CD4-positive, alpha-beta memory T cell (primary cell): ENCODE measurements around the gene PNLIP. TPM values are rescaled to one million over a fixed set of nuclear protein-coding genes. Genes with fewer than 3 reads are reported as not detected.

Source experiments
- CTCF ChIA-PET: fragments of 350-600 bp; sonication (Branson Sonifier 250); formaldehyde crosslinking; loops from one replicate; lab custom pipeline; 2021; ENCODE audit warnings: inconsistent platforms; ENCODE audit not compliant: partially characterized antibody; lab: Charles Lee
- POLR2A ChIA-PET: fragments of 350-600 bp; sonication (Branson Sonifier 250); formaldehyde crosslinking; loops from one replicate; lab custom pipeline; 2021; ENCODE audit not compliant: partially characterized antibody; lab: Charles Lee
- DNase-seq, 5 donors: peaks; one replicate each; pipeline versions ENCODE4 v3.0.0 to v3.0.0-alpha.2; 2020 to 2022; ENCODE audit warnings: mixed read lengths in 1 of 5
- H3K27ac ChIP-seq: one replicate; pipeline ENCODE4 v1.7.0; 2013; ENCODE audit warnings: low read depth, low read length
- H3K27me3 ChIP-seq: 2 replicates; pipeline ENCODE4 v1.7.0; 2013; ENCODE audit warnings: mild to moderate bottlenecking, low read length, moderate library complexity; ENCODE audit not compliant: insufficient read depth
- H3K36me3 ChIP-seq: 2 replicates; pipeline ENCODE4 v1.7.0; 2013; ENCODE audit warnings: mild to moderate bottlenecking, low read length, moderate library complexity; ENCODE audit not compliant: insufficient read depth
- H3K4me1 ChIP-seq: 2 replicates; pipeline ENCODE4 v1.7.0; 2013; ENCODE audit warnings: mild to moderate bottlenecking, low read length, moderate library complexity; ENCODE audit not compliant: insufficient read depth
- H3K4me3 ChIP-seq, 2 donors: one replicate each; pipeline ENCODE4 v1.7.0; 2013; ENCODE audit warnings: low read length in 2 of 2, mild to moderate bottlenecking in 1 of 2
- H3K9me3 ChIP-seq, 2 donors: one replicate each; pipeline ENCODE4 v1.7.0; 2013; ENCODE audit warnings: low read length in 2 of 2, control low read depth in 1 of 2; ENCODE audit not compliant: control insufficient read depth in 1 of 2
- H3K27ac Mint-ChIP-seq, 7 donors: one replicate each; pipeline ENCODE4 v1.8.0; 2020 to 2021; ENCODE audit warnings: mixed read lengths in 7 of 7, mild to moderate bottlenecking in 6 of 7, inconsistent platforms in 3 of 7, moderate library complexity in 3 of 7
- H3K27me3 Mint-ChIP-seq, 2 donors: one replicate each; pipeline ENCODE4 v1.8.0; 2020 to 2021; ENCODE audit warnings: mixed read lengths in 2 of 2
- H3K36me3 Mint-ChIP-seq, 2 donors: one replicate each; pipeline ENCODE4 v1.8.0; 2020 to 2021; ENCODE audit warnings: mixed read lengths in 2 of 2, inconsistent platforms in 1 of 2, mild to moderate bottlenecking in 1 of 2
- H3K4me1 Mint-ChIP-seq, 4 donors: one replicate each; pipeline ENCODE4 v1.8.0; 2020 to 2021; ENCODE audit warnings: mixed read lengths in 4 of 4, mild to moderate bottlenecking in 1 of 4
- H3K4me3 Mint-ChIP-seq, 8 donors: one replicate each; pipeline ENCODE4 v1.8.0; 2020 to 2021; ENCODE audit warnings: mixed read lengths in 8 of 8, mild to moderate bottlenecking in 7 of 8, moderate library complexity in 6 of 8, inconsistent platforms in 3 of 8
- H3K9me3 Mint-ChIP-seq, 8 donors: one replicate each; pipeline ENCODE4 v1.8.0; 2020 to 2021; ENCODE audit warnings: mixed read lengths in 8 of 8, mild to moderate bottlenecking in 5 of 8, inconsistent platforms in 3 of 8, moderate library complexity in 1 of 8
- intact Hi-C: fragments of 100-400 bp; cut with micrococcal nuclease; formaldehyde crosslinking; loops from one replicate; pipeline ENCODE4 v1.15.1; 2023
- polyA plus RNA-seq, 2 donors: library from polyadenylated mRNA; unstranded; fragments of 300-500 nt; fragmentation: Illumina TruSeq; gene quantifications; one replicate each; pipeline ENCODE4 v1.2.3, GENCODE V29; 2021
- total RNA-seq, 2 experiments: library from RNA; stranded (reverse); gene quantifications; one replicate each; pipeline ENCODE4 v1.2.3, GENCODE V29; 2021

Gene PNLIP
- total and polyA plus RNA-seq, 4 experiments from 2014 or later = not detected

DNA sequence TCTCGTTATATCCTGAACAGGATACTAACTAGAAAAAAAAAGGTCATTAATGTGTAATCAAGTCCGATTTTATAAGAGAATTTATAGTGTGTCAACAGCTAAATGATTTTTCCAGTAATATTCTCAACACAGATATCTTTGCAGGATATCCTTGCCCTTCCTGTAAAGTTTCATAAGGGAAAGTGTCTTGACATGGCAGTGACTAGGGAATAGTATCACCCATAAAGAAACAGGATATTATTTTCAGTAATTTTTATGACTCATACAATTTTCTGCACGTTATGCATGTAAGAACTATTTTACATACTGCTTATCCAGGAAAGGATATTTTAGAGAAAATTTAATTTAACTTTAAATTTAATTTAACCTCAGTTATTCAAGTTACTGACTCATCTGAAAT is 19.5 kb upstream of the PNLIP start:
- H3K27me3 Mint-ChIP-seq = peaks cover 1 to 7% of the 10 kb centered on the region in 2 donors
- no peak overlapping the region for H3K4me3 Mint-ChIP-seq
- intact Hi-C loops = no loop called here
- Histone ChIP-seq H3K4me1 (no peaks in the 10 kb centered on the region), H3K27ac (no peak overlapping the region), H3K9me3 (no peaks in the 10 kb centered on the region), H3K4me3 (no peak overlapping the region), H3K36me3 (no peaks in the 10 kb centered on the region), H3K27me3 (no peaks in the 10 kb centered on the region)
- POLR2A ChIA-PET = no interaction called here
- no peaks in the 10 kb centered on the region for H3K4me1 Mint-ChIP-seq
- DNase-seq = no peak
- no peaks in the 10 kb centered on the region for H3K36me3 Mint-ChIP-seq
- peaks cover 0 to 6% (median 0%) of the 10 kb centered on the region in 8 donors for H3K9me3 Mint-ChIP-seq
- H3K27ac Mint-ChIP-seq = no peak overlapping the region
- CTCF ChIA-PET = no interaction called here

DNA sequence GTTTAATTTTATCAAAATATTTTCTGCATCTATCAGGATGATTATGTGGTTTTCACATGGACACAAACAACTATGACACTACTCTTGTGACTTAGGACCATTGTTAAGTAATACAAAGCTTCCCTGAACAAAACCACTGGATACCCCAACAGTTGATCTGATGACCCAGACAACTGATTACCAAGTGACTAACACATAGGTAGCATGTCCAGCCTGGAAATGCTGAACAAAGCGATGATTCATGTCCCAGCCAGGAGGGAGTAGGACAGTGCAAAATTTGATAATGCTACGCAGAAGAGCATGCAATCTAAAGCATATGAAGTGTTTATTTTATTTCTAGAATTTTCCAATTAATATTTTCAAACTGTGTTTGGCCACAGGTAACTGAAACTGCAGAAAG is 8.9 kb upstream of the PNLIP start:
- Mint-ChIP-seq H3K4me3 (no peak overlapping the region), H3K4me1 (no peaks in the 10 kb centered on the region)

DNA sequence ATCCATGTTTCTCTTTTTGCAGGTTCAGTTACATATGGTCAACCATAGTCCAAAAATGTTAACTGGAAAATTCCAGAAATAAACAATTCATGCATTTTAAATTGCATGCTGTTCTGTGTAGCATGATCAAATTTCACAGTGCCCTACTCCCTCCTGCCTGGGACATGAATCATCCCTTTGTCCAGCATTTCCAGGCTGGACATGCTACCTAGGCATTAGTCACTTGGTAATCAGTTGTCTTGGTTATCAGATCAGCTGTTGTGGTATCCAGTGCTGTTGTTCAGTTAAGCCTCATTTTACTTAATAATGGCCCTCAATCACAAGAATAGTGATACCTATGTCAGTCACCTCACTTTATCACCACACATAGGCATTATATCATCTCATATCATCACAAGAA is 7.3 kb upstream of the PNLIP start:
- intact Hi-C loops = no loop called here
- Mint-ChIP-seq H3K36me3 (no peaks in the 10 kb centered on the region), H3K27ac (no peak overlapping the region), H3K4me1 (no peaks in the 10 kb centered on the region), H3K9me3 (peaks cover 0 to 10% (median 0%) of the 10 kb centered on the region in 8 donors), H3K27me3 (peaks cover 0 to 3% of the 10 kb centered on the region in 2 donors), H3K4me3 (no peak overlapping the region)
- H3K4me3 ChIP-seq = no peak overlapping the region
- H3K27ac ChIP-seq = no peak overlapping the region
- H3K27me3 ChIP-seq = no peaks in the 10 kb centered on the region
- ChIA-PET POLR2A (no interaction called here), CTCF (no interaction called here)
- no peak for DNase-seq
- H3K9me3 ChIP-seq = no peaks in the 10 kb centered on the region
- H3K4me1 ChIP-seq = no peaks in the 10 kb centered on the region
- no peaks in the 10 kb centered on the region for H3K36me3 ChIP-seq

More for the DNA sequence above, 8.9 kb upstream of the PNLIP start:
- H3K4me3 ChIP-seq = no peak overlapping the region
- Mint-ChIP-seq H3K36me3 (no peaks in the 10 kb centered on the region), H3K9me3 (peaks cover 0 to 10% (median 1%) of the 10 kb centered on the region in 8 donors), H3K27ac (no peak overlapping the region), H3K27me3 (peaks cover 0 to 7% of the 10 kb centered on the region in 2 donors)
- H3K4me1 ChIP-seq = no peaks in the 10 kb centered on the region
- no peaks in the 10 kb centered on the region for H3K36me3 ChIP-seq
- DNase-seq = no peak
- H3K27ac ChIP-seq = no peak overlapping the region
- no peaks in the 10 kb centered on the region for H3K27me3 ChIP-seq
- CTCF ChIA-PET = interaction anchor here (1.2 kb wide), 1 partner anchor 15 kb away, joined by 3 read pairs; no protein-coding TSS in a partner anchor
- no peaks in the 10 kb centered on the region for H3K9me3 ChIP-seq
- POLR2A ChIA-PET = no interaction called here
- intact Hi-C loops = no loop called here

GRCh38 chr10:116538992-116539391 is 6.7 kb upstream of the PNLIP start:
- Mint-ChIP-seq H3K4me1 (no peaks in the 10 kb centered on the region), H3K27ac (no peak overlapping the region), H3K9me3 (peaks cover 0 to 10% (median 0%) of the 10 kb centered on the region in 8 donors), H3K36me3 (no peaks in the 10 kb centered on the region), H3K27me3 (peaks cover 0 to 3% of the 10 kb centered on the region in 2 donors), H3K4me3 (no peak overlapping the region)
- CTCF ChIA-PET = no interaction called here
- Histone ChIP-seq H3K4me3 (no peak overlapping the region), H3K9me3 (no peaks in the 10 kb centered on the region), H3K27me3 (no peaks in the 10 kb centered on the region), H3K36me3 (no peaks in the 10 kb centered on the region), H3K4me1 (no peaks in the 10 kb centered on the region), H3K27ac (no peak overlapping the region)
- POLR2A ChIA-PET = no interaction called here
- intact Hi-C loops = no loop called here
- DNase-seq = no peak

GRCh38 chr10:116540814-116541213 is 4.9 kb upstream of the PNLIP start:
- Histone ChIP-seq H3K27me3 (no peaks in the 10 kb centered on the region), H3K27ac (no peak overlapping the region), H3K9me3 (no peaks in the 10 kb centered on the region), H3K36me3 (no peaks in the 10 kb centered on the region), H3K4me3 (no peak overlapping the region), H3K4me1 (no peaks in the 10 kb centered on the region)
- no peaks in the 10 kb centered on the region for H3K36me3 Mint-ChIP-seq
- peaks cover 0 to 7% (median 0%) of the 10 kb centered on the region in 8 donors for H3K9me3 Mint-ChIP-seq
- H3K27ac Mint-ChIP-seq = no peak overlapping the region
- ChIA-PET POLR2A (no interaction called here), CTCF (no interaction called here)
- peaks cover 0 to 6% of the 10 kb centered on the region in 2 donors for H3K27me3 Mint-ChIP-seq
- H3K4me1 Mint-ChIP-seq = no peaks in the 10 kb centered on the region
- intact Hi-C loops = no loop called here
- no peak for DNase-seq
- no peak overlapping the region for H3K4me3 Mint-ChIP-seq

DNA sequence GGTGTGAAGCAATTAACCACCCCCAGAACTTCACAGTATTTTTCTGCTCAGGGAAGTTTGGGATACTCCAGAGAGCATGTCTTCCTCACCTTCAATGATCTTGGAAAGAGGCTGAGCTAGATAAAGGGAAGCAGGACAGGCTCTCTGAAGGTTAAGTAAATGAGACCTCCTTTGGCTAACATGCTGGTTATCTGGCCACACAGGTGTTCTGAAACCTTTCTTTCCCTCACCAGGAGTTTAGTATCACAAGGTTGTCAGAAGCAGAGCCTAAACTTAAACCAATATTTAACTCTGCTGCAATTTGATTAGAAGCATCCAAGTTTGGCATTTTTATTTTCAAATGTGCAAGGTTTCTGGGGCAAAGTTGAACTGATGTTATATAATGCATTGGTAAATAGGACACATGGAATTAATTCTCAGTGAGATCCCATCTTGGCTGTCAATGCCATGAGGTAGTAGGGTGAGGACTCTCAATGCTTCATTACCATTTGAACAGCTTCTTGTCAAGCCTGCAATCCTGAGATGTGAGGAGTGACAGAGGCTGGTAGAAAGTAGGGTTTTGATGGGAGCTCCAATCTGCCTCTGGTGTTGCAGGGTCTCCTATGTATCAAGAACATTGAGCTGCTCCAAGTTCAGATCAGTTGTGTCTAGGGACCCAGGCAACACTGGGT is 3.6 kb upstream of the PNLIP start:
- Histone ChIP-seq H3K4me1 (no peaks in the 10 kb centered on the region), H3K27ac (no peak overlapping the region), H3K27me3 (no peaks in the 10 kb centered on the region), H3K36me3 (no peaks in the 10 kb centered on the region), H3K9me3 (no peaks in the 10 kb centered on the region), H3K4me3 (no peak overlapping the region)
- ChIA-PET CTCF (no interaction called here), POLR2A (no interaction called here)
- no peak overlapping the region for H3K4me3 Mint-ChIP-seq
- no peak for DNase-seq
- peaks cover 0 to 7% (median 0%) of the 10 kb centered on the region in 8 donors for H3K9me3 Mint-ChIP-seq
- H3K27ac Mint-ChIP-seq = no peak overlapping the region
- intact Hi-C loops = no loop called here
- H3K4me1 Mint-ChIP-seq = no peaks in the 10 kb centered on the region
- H3K36me3 Mint-ChIP-seq = no peaks in the 10 kb centered on the region
- peaks cover 0 to 6% of the 10 kb centered on the region in 2 donors for H3K27me3 Mint-ChIP-seq

DNA sequence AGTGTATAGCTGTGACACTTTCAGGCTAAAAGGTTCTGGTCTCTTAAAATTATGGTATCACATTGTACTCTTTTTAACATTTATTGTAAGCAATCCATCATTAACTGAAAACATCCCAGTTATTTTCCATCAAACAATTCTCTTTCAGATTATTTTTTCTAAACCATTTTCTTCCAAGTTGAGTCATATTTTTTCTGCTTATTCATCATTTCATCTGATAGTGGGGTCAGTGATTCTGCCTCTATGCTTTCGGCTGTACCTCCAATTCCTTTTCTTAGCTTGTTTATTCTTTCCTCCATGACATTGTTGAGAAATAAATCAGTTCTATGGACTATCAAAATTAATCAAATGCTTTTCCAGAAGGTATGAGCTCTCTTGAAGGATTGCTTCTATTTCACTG is 609 bp upstream of the PNLIP start:
- Histone ChIP-seq H3K4me3 (no peak overlapping the region), H3K4me1 (no peaks in the 10 kb centered on the region), H3K27me3 (no peaks in the 10 kb centered on the region), H3K36me3 (no peaks in the 10 kb centered on the region), H3K27ac (no peak overlapping the region), H3K9me3 (no peaks in the 10 kb centered on the region)
- intact Hi-C loops = no loop called here
- Mint-ChIP-seq H3K4me3 (no peak overlapping the region), H3K36me3 (no peaks in the 10 kb centered on the region), H3K27me3 (peaks cover 0 to 3% of the 10 kb centered on the region in 2 donors), H3K9me3 (peaks cover 0 to 1% (median 0%) of the 10 kb centered on the region in 8 donors), H3K4me1 (no peaks in the 10 kb centered on the region), H3K27ac (no peak overlapping the region)
- POLR2A ChIA-PET = no interaction called here
- CTCF ChIA-PET = interaction anchor here (1.0 kb wide), 1 partner anchor 22 kb away, joined by 5 read pairs; no protein-coding TSS in a partner anchor
- DNase-seq = no peak
